HFF-Myc (cell line): ENCODE results near the gene MAST4.

ENCODE experiments used
- DNase-seq: peaks from one replicate; pipeline ENCODE4 v3.0.0-alpha.2; 2011; ENCODE audit warnings: low read depth; ENCODE audit errors: extremely low read depth
- H3K4me3 ChIP-seq: replicated peaks from 2 replicates; pipeline ENCODE4 v1.5.1; 2011; ENCODE audit warnings: low read depth, mild to moderate bottlenecking, control low read depth, low read length
- TF ChIP-seq, protein P1 (sequence below): IDR thresholded peaks from 2 replicates; pipeline ENCODE4 v1.5.1; 2012; ENCODE audit warnings: mild to moderate bottlenecking, low read depth, low read length, control low read depth; ENCODE audit errors: missing control alignments

Gene MAST4

DNA sequence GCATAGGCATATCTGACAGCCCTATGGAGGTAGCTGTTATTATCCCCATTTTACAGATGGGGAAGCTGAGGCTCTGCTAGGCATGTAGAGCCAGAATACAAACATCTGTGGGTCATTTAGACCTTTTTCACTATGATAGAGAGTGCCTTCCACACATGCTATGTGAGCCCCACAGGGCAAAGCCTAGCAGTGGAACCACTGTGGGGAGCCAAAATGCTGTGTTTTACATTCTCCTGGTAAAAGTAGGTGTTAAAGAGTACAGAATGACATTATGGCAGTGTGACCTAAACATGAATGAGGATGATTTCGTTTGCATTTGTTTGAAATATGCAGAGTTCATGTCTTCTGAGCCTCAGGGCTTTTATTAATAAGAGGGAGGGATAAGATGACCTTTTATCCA is 265.2 kb downstream of the MAST4 start:
- TF ChIP-seq, protein P1, sequence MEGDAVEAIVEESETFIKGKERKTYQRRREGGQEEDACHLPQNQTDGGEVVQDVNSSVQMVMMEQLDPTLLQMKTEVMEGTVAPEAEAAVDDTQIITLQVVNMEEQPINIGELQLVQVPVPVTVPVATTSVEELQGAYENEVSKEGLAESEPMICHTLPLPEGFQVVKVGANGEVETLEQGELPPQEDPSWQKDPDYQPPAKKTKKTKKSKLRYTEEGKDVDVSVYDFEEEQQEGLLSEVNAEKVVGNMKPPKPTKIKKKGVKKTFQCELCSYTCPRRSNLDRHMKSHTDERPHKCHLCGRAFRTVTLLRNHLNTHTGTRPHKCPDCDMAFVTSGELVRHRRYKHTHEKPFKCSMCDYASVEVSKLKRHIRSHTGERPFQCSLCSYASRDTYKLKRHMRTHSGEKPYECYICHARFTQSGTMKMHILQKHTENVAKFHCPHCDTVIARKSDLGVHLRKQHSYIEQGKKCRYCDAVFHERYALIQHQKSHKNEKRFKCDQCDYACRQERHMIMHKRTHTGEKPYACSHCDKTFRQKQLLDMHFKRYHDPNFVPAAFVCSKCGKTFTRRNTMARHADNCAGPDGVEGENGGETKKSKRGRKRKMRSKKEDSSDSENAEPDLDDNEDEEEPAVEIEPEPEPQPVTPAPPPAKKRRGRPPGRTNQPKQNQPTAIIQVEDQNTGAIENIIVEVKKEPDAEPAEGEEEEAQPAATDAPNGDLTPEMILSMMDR, result no peak
- H3K4me3 ChIP-seq, result no peak overlapping the region
- DNase-seq, result no peak

DNA sequence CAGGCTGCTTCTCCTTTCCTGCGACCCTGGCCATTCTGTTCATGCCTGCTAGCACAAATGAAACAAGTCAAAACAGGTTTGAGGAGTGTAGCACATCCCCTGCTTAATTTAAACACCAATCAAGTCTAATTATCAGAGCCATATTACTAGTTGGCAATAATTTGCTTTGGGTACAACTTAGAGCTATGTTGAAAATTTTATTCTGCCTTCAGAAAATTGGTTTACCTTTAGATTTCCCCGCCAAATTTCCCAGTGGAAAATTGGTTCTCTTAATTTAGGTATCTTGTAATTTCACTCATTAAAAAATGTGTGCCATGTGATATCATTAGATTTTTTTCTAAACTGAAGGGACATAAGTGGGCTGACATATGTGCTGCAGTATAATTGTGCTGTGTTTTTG is 265.8 kb downstream of the MAST4 start:
- no peak overlapping the region for H3K4me3 ChIP-seq
- TF ChIP-seq, protein P1, result no peak
- DNase-seq, result no peak

DNA sequence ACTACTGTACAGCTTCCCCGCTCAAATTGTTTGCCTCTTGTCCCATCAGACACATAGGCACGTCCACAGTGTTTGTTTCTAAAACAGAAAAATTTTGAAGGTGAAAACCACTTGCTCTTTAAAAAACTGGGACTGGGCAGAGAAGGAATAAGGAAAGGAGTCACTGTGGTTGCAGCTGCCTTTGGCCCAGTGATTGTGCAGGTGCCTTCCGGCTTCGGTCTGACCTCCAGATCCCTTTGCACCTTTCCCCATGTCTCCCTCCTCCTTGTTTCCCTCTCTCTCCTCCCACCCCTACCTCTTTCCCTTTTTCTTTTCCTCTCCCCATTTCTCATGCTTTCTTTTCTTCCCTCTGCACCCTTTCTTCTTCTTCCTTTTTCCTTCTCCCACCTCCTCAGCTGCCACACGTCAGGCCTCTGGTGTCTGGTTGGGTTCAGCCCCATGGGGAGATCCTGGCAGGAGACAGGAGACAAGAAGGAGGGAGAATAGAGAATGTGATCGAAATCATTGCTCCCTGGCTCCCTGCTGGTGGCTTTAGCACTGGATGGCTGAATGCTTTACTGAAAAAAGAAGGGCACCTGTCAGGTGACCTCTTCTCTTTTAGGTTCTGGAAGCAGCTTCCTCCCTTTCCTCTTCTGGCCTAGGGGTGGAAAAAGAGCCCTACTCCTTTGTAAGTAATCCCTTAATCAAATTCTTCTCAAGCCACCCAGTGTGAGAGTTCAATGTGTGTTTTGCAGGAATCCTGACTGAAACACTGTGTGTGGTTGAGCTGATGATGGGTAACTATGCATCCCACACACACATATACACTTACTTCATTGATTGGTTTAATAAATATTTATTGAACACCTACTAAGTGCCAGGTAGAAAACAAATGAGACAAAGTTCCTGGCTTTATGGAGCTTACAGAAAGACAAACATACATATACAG is 267.3 kb downstream of the MAST4 start:
- H3K4me3 ChIP-seq, result no peak overlapping the region
- DNase-seq, result no peak
- TF ChIP-seq, protein P1, result no peak

- TF ChIP-seq, protein P1, result peak; percentile 56
- H3K4me3 ChIP-seq, result no peak overlapping the region
- DNase-seq, result peak; percentile 19
Observed at GRCh38 chr5:66864240-66864884, 268.2 kb downstream of the MAST4 start.

GRCh38 chr5:66867618-66868322 is 271.6 kb downstream of the MAST4 start:
- no peak for DNase-seq
- TF ChIP-seq, protein P1, result no peak
- no peak overlapping the region for H3K4me3 ChIP-seq

DNA sequence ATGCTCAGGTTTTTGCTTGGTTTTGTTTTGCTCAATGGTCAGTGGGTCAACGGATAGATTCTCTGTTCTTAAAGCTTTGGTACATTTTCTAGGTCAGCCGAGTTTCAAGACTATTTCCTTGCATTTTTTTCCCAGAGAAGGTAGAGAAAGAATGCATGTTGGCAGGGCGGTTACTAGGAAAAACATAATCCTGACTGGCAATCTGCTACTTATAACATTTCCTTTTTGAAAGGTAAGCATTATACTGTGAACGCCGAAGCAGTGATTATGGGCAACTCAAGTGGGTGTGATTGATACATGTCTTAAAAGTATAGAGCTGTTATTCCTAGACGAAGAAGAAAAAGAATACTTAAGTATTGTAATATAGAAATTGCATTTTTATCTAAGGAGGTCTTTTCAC is 273.2 kb downstream of the MAST4 start:
- DNase-seq, result no peak
- H3K4me3 ChIP-seq, result no peak overlapping the region
- TF ChIP-seq, protein P1, result no peak
